NCI-H2227 (cell line): ENCODE data around the gene ATXN1.

ENCODE experiments used
- DNase-seq: peaks from one replicate; lab custom pipeline; 2025; ENCODE audit not compliant: unreplicated experiment; lab: John Stamatoyannopoulos, UW

Gene ATXN1

GRCh38 chr6:16762550-16763477, 1.6 kb upstream of the ATXN1 start:
- peak; percentile 7 for DNase-seq

- DNase-seq = no peak
Measured at GRCh38 chr6:16762268-16762549, 949 bp upstream of the ATXN1 start.

GRCh38 chr6:16761471-16762267, 409 bp upstream of the ATXN1 start:
- peak; percentile 20 for DNase-seq

GRCh38 chr6:16759646-16760515, 1.4 kb downstream of the ATXN1 start:
- peak; percentile 45 for DNase-seq

GRCh38 chr6:16759181-16759645, 2.0 kb downstream of the ATXN1 start:
- no peak for DNase-seq

- DNase-seq = no peak
Measured at GRCh38 chr6:16758163-16758975, 2.9 kb downstream of the ATXN1 start.

- no peak for DNase-seq
Measured at GRCh38 chr6:16757332-16757731, 3.9 kb downstream of the ATXN1 start.

- no peak for DNase-seq
Measured at GRCh38 chr6:16756660-16757255, 4.5 kb downstream of the ATXN1 start.

- no peak for DNase-seq
Measured at GRCh38 chr6:16755544-16755943, 5.7 kb downstream of the ATXN1 start.

- no peak for DNase-seq
Measured at GRCh38 chr6:16754876-16755275, 6.4 kb downstream of the ATXN1 start.

GRCh38 chr6:16754274-16754673, 7.0 kb downstream of the ATXN1 start:
- DNase-seq = no peak

- DNase-seq = no peak
Measured at GRCh38 chr6:16753341-16753740, 7.9 kb downstream of the ATXN1 start.

GRCh38 chr6:16752206-16752866, 8.9 kb downstream of the ATXN1 start:
- DNase-seq = no peak

GRCh38 chr6:16751251-16751946, 9.9 kb downstream of the ATXN1 start:
- no peak for DNase-seq

GRCh38 chr6:16750566-16750965, 10.7 kb downstream of the ATXN1 start:
- no peak for DNase-seq

GRCh38 chr6:16749516-16750485, 11.5 kb downstream of the ATXN1 start:
- no peak for DNase-seq

GRCh38 chr6:16748025-16748319, 13.3 kb downstream of the ATXN1 start:
- DNase-seq = no peak
